Activated CD8-positive, alpha-beta memory T cell treated with anti-CD3 and anti-CD28 coated beads, Interleukin-2, amount 50 U/mL, for 24 hours (primary cell): ENCODE results near the gene HDAC7.

Experiments
- DNase-seq: peaks from one replicate; pipeline ENCODE4 v3.0.0-alpha.2; 2020; ENCODE audit errors: extremely low read depth

Gene HDAC7

DNA sequence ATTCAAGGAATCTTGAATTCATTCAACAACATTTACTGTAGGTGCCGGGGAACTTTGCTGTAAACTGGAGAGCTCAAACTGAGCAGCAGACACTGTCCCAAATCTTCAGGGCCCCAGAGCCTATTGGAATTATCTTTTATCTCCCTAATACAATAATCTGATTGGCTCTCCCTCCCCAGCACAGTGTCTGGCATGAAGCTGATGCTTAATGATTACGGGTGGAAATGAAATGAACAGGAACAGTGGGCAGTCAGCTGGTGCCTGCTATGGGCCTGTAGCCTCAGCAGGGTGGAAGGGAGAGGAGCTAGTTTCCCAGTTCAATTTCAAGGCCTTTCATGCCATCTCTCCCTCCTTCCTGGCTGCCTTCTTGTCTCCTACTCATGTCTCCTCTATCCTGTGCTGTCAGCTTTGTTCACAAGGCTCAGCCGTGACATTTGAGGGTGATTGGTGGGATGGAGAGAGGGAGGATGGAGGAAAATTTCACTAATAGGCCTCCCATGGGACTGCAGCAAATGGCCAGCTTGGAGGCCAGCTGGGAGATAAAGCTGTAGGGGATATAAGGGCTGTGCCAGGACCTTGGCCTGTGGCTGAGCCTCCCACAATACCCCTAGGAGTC is 56.7 kb downstream of the HDAC7 start:
- no peak for DNase-seq

DNA sequence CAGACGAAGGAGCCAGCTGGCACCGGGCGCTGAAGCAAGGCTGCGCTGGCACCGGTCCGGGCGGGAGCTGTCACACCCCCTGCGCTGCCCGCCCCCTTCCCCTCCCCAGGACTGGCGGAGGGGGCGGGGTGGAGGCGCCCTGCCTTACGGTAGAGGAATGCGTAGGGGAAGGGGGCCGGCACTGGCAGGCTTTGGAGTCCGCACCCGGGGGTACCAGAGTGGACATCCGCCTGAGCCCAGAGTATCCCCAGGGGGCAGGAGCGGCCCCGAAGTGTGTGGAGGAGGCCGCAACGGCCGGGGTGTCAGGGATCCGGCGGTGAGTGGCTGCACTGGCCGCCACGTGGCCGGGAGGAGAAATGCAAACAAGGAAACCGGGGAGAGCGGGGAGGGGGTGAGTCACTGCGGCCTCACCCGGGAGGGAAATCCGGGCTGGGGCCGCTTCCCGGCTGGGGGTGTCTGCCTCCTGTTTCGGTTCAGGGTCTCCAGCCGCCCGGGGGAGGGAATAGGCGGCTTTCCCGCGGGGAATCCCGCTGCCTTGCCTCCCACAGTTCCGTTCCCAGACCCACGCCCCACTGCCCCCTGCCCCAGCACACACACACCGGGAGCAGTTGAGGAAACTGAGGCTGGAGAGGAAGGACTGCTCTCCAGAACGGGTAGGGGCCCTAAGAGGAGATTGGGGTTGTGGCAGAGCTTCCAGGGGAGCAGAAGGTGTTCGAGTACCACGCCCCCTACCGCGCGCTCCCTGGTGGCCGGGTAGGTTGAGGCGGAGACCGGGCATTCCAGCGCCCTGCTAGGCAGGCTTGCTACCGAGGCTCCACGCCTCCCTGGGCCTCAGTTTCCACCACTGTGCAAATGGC is 60.6 kb downstream of the HDAC7 start, which contains the start of gene RAPGEF3:
TSS of gene RAPGEF3 (minus strand) at position 47 of the 857 bp plus-strand sequence. CDS start 324 bp downstream, outside the sequence.
- no peak for DNase-seq

DNA sequence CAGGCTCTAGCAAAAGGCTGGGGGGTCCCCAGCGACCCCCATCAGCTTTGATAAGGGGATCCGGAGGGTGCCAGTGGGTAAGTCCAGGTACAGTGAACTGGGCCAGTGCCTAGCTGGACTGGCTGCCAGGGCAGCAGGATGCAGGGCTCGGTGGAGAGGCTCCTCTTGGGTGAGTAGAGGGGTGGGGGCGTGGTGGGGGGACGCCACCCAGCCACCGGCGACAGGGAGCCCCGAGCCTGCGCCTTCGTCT is 61.2 kb downstream of the HDAC7 start:
- DNase-seq = no peak

DNA sequence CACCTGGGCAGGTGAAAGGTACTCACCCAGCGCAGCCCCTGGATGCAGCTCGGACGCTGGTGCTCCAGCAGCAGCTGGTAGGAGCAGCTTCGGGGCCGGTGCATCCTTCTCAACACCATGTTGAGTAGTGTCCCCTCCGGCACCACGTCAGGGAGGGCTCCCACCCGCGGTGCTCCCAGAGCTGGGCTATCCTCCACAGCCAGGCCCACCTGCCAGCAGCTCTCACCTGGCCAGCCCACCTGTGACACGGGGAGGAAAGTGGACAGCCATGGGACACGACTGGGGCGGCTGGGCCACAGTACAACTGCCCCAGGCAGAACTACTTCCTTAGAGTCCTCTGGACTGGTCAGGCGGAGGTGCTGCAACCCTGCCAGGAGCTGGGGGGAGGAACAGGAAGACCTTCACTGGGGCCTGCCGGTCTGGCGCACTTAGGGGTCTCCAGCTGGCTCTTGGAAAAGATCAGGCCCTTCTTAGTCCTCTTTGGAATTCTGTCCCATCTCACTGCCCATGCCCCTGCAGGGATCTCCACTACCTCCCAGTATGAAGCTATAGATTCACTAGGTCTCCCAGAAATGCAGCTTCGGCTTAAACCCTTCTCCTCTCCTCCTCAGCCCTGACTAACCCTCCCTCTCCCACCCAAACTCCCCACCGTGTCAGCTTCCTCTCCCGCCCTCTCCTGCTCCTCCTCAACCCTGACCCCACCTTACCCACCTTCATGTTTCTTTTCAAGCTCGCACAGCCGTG is 61.7 kb downstream of the HDAC7 start:
- DNase-seq = no peak

DNA sequence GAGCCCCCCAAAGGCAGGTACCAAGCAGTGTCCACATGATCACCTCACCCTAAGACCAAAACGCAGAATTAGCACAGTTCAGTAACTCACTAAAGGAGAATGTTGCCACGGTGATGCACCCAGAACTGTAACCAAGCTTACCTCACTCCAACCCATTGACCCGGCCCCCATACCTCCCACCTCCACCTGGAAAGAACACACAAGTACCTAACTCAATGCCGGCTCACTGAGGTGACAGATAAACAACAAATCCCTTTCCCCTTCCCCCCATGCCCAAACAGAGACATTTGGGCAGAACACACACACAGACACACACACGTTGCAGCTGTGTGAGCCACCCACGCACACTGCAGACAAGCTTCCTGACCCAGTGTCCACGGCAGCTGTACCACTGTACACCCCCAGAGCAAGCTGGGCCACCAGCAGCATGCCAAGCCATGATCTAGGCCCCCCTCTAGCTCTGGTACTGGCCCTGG is 62.3 kb downstream of the HDAC7 start:
- DNase-seq = no peak

DNA sequence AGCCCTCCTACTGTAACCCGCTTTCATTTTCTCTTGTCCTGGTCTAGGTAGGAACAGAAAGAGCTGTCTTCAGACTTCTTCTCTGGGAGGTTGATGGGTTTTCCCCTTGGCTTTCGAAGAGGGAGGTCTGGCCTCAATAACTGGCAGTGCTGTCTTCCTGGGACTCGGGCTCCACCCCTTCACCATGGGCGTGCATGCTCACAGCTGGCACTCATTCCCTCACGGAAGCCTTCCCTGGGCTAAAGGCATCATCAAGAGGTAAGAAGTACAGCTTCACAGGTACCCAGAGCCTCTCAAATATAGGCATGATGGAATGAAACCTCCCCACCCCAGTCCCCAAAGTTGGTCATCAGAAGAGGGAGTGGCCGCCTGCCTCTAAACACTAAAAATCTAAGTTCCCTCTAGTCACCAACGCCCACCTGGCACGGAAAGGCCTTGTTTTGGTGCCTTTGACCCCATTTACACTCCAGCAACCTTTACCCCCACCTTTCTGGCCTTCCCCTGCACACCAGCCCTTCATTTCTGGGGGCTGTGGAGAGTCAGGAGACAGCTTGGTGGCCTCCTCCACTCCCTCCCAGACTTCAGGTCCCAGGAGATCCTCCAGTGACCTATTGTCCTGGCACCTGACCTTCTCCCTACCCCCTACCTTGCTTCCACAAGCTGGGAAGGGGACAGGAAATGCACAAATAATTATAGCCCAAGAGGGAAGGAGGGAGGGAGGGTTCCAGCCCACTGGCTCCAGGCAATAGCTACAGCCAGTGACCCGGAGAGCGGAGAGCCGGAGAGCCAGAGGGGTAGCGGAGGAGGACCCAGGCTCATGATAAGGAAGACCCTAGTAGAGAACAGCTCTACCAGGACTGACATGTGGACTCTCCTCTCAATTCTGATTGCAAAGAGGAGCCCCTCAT is 63.8 kb downstream of the HDAC7 start:
- DNase-seq = no peak

DNA sequence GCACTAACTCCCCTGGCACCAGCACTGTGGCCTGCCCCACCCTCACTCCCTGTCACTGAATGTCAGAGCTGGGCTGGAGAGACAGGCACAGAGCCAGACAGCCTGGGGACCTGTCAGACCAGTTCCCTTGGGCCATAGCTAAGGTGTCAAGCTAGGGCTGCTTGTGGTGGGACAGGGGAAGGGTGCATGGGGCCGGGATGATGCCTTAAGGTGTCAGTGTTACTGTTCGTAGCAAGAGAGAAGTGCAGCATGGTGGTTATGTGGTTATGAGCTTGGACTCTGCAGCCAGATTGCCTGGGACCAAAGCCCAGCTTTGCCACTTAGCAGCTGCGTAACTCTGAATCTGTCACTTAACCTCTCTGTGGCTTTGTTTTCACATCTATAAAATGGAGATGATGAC is 64.8 kb downstream of the HDAC7 start:
- no peak for DNase-seq

DNA sequence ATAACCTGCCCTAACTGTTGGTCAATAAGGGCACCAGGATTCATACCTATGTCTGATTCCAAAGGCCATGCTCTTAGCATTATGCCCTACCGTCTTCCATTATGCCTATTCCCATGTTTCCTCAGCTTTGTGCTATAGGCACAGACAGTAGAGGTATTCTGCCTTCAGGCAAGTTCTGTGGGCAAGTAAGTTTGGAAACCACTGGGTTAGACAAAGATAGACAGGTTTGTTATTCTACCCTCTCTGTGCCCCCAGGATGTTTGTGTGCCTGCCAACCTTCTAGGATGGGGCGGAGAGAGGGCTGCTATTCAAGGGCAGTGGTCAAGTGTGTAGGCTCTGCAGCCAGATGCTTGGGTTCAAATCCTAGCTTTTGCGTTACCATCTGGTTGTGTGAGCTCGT is 65.6 kb downstream of the HDAC7 start:
- no peak for DNase-seq

DNA sequence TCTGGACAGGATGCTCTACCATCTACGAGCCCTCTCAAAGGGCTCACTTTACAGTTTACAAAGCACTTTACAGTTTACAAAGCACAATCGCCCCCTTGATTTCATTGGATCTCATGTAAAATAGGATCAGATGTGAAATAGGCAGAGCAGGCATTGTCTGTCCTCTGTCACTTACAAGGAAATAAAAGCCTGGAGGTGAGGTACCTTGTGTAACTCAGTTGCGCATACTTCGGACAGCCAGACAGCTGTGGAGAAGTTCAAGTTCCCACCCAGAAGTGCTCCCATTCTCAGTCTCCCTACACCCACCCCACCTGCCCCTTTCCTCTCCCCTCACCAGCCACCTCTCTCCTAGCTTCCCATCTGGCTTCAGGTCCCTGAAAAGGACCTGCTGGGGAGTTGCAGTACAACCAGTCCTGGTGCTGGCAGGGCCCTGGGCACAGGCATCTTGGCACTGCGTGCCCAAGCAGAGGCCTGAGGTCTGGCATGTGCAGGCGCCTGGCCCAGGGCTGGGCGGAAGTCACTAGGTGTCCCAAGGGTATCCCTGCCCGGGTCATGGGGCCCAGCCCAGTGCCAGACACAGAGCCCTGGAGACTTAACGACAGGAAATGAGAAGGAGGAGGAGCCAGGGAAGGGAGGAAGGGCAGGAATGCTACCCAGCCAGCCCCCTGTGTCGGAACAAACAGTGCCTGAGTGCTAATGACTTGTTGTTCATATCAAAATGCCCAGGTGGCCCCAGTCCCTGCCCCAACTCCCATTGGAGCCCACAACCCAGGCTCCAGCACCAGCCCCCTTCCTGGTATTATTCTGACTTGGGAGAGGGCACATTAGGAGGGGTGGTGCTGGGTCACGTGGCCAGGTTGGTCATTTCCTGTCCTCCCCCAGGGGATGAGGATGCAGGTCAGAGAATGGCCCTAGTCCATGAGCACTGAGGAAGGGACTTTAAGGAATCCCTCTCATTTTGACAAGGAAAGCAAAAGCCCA is 66.4 kb downstream of the HDAC7 start:
- DNase-seq = no peak

DNA sequence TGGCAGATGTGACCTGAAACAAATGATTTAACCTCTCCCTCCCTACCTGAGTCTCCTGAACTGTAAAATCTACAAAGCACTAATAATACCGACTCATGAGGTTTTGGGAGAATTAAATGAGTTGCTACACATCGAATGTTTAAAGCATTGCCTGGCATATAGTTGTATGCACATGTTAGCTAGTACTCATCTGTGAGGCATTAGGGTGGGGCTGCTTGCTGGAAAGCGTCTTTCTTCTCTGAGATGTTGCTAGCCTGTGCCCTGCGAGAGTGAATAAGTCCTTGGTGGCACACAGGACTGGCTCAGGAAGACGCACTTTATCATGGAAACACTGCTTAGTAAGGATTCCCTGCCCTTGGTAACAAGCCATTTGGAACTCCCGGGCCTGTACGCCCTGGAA is 67.2 kb downstream of the HDAC7 start:
- no peak for DNase-seq

DNA sequence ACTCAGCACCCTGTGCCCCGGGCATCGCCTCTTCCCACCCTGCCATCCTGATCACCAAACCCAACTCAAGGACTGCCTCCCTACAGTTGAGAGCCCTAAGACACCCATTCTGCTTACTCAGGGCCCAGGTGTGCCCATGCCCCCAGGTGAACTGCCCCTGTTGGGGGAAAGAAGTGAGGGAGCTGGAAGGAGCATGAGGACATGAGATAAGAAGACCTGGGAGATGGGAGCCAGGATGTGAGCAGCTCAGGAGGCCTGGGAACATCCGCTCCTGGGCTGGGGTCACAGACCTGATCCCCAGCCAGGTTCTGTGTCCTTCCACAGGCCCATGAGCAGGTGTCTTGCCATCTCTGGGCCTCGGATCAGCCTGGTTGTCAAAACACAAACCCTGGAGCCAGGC is 67.6 kb downstream of the HDAC7 start:
- DNase-seq = no peak

DNA sequence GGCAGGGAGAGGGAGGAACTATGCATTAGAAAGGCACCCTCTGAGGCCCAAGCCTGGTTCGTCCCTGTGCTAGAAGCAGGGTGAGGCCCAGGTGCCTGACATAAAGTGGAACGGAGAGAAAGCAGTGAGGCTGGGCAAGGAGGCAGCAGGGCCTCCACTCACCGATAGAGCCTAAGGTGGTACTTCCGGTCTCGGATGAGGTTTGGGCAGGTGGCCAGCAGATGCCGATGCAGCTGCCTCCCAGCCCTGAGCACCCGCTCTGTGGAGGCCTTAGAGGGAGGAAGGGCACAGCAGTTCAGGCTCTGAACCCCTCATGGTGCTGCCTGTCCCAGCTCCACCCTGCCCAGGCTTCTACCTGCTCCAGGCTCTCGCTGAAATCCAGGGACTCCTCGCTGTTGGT is 68.1 kb downstream of the HDAC7 start:
- no peak for DNase-seq

DNA sequence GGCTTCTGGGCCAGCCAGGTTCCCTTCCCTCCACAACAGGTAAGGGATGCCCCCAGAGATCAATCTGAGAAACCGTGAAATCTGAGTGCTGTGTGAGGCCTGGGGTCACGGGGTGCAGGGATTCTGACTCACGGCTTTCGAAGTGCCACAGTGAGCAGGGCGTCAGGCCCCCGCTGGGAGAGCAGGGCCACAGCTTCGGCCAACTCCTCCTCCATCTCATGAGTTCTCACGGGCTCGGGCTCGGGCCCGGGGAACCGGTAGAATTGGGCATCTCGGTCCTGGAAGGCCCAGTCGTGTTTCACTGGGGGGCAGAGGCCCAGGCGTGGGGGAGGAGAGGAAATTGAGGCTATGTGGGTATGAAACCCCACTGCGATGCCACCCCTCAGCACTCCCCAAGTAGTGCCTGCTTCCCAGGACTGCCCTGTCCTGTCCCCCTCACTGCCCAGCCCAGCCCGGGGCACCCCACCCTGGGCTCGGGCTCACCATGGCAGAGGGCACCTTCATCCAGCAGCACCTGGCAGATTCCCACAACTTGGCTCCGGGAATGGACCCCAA is 68.7 kb downstream of the HDAC7 start:
- no peak for DNase-seq

DNA sequence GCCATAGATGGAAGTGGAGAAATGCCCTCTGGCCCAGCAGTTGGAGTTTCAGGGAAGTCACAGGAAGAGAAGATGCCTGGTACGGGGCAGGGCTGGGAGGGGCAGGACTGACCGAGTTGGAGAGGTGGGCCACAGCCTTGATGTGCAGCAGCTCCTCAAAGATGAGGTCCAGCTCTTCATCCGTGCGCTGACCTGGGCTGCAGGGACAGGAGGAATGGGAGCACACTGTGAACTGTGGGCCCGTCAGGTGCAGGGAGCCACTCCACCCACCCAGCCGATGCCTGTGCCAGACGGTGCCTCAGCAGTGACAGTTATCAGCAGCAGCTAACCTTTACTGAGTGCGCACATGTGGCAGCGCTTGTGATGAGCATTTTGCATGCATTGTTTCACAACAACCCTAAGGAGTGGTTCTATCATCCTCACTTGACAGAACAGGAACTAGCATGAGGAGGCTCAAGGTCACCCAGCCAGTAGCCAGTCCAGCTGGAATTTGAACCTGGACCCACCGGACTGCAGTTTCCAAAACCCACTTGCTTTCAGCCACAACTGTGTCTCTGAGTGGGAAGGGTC is 69.4 kb downstream of the HDAC7 start:
- no peak for DNase-seq

DNA sequence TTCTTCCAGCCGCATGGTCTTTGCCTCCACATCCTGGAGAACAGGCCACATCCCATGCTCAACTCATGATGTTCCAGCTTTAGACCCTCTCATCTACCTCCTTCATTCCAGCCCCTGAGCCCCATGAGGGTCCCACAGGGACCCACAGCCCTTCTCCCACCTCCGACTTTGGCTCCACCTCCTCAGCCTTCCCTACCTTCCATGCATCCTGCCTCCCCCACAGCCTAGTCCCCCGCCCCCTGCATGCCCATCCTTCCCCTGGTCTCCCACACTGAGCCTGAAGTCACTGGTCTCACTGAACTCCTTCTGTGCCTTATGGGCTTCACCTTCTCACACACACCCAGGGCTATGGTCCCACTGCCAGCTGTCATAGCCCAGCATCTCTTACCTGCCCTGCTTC is 70.8 kb downstream of the HDAC7 start:
- no peak for DNase-seq

DNA sequence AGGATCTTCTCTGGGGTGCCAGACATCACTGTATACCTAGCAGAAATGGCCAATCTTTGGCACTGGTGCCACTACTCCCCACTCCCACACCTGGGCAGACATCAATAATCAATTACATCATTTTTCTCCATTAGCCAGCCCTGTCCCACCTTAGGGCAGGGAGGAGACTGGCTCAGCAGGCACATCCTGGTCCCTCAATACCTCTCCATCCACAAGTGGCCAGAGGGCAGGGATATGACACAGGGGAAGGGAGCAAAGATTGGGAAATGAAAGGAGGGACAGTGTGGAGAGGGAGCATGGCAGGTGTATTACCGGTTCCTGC is 71.2 kb downstream of the HDAC7 start:
- no peak for DNase-seq

DNA sequence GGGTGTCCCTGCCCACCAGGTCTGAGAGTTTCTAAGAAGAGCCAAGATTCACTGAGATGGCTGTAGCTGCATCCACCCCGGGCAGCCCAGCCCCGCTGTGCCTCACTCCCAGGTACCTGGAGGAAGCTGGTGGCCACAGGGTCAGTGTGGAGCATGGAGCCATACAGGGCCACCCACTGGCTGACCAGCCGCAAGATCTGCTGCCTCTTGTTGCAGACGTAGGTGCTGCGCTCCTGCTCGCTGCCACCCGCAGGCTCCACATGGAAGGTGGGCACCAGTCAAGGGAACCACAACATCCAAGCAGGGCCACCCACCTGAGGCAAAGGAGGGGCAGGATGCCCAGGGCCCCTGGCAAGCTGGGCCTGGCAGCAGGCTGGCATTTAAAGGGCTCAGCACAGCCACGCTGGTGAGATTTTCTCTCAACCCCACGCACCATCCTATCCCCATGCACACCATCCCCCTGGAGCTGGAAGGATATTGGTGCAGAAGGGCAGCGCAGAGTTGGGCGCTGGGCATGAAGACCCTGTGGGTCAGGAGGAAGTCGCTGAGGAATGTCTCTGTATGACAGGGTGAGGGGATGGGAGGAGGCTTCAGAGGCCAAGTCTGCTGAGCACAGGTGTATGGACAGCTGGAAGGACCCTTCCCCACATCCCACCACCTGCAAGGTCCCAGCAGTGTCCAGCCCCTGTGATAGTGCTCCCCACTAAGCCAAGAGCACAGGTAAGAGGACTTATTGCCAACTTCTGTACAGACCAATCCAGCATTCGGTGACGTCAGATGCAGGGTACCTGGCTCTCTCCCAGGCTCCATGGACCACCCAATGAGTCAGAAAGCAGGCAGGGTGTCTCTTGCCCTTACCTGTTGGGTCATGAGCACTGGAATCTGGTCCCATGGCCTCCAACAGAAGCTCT is 71.9 kb downstream of the HDAC7 start:
- no peak for DNase-seq

DNA sequence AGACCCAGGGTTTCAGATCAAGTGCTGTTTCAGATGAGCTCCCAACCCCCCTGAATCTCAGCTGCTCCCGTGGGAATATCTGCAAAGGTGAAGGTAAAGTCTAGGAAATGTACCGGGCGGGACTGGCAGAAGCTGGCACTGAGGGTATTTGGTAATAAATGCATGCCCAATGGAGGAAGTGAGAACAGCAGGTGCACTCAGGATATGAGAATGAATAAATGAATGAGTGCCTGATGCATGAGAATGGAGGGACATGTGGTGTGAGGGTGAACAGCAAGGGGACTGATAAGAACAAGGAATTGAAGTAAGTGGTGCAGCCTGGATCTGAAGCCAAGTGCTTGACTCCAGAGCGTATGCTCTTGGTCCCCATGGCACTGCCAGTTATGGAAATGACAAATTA is 72.6 kb downstream of the HDAC7 start:
- no peak for DNase-seq

DNA sequence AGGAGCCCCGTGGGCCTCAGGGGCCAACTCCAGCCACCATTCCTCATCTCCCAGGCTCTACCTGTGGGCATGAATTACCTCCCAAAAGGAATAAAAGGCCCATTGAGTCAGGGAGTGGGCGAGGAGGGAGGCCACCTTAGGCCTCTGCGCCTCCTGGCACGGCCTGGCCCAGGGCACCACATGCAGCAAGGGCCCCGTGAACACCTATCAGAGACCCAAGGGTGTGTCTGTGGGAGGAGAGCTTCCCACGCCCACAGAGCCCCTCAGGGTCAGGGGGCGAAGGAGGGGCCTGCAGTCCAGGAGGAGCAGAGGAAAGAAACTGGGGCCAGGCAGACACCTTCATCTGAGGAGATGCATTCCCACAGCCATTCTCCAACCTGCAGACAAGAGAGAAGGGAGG is 73.2 kb downstream of the HDAC7 start:
- DNase-seq = no peak
